Caco-2 (cell line): Measurements from ENCODE around the gene PGM1. TPM values are rescaled to one million over a fixed set of nuclear protein-coding genes. Genes with fewer than 3 reads are reported as not detected.

Experiments
- BruUV-seq: library from RNA; stranded (reverse); fragments of 400-500 nt; replicated peaks from 2 replicates; lab custom pipeline; 2021; lab: Mats Ljungman, UMichigan
- CTCF ChIA-PET: fragments of 300-600 bp; sonication (Branson Sonifier 250); formaldehyde crosslinking; loops from one replicate; lab custom pipeline; 2022; ENCODE audit warnings: antibody characterized with exemption; lab: Charles Lee
- POLR2A ChIA-PET: fragments of 300-600 bp; sonication (Branson Sonifier 250); formaldehyde crosslinking; loops from one replicate; lab custom pipeline; 2022; ENCODE audit warnings: antibody characterized with exemption; lab: Charles Lee
- DNase-seq, 2 experiments: peaks; one replicate each; pipeline versions ENCODE4 v3.0.0 to v3.0.0-alpha.2; 2020 to 2022
- H3K27me3 ChIP-seq: replicated peaks from 2 replicates; pipeline ENCODE4 v1.6.0; 2011; ENCODE audit warnings: low read length; ENCODE audit not compliant: control insufficient read depth, insufficient read depth
- H3K36me3 ChIP-seq: 2 replicates; pipeline ENCODE4 v1.5.1; 2011; ENCODE audit warnings: low read length; ENCODE audit not compliant: control insufficient read depth, insufficient read depth
- H3K4me1 ChIP-seq: fragments of 250-450 bp; sonication (Bioruptor Pico); 2 replicates; pipeline ENCODE4 v1.5.1; 2020; ENCODE audit warnings: mild to moderate bottlenecking
- H3K4me3 ChIP-seq: 2 replicates; pipeline ENCODE4 v1.5.1; 2011; ENCODE audit warnings: low read depth, mild to moderate bottlenecking, control low read depth, low read length
- H3K9me3 ChIP-seq: fragments of 250-450 bp; sonication (Bioruptor Pico); 2 replicates; pipeline ENCODE4 v1.5.1; 2020; ENCODE audit warnings: mild to moderate bottlenecking, moderate library complexity
- H3K27ac Mint-ChIP-seq: one replicate; pipeline ENCODE4 v1.8.0; 2022; ENCODE audit warnings: mixed read lengths; ENCODE audit not compliant: unreplicated experiment
- H3K27me3 Mint-ChIP-seq: one replicate; pipeline ENCODE4 v1.8.0; 2022; ENCODE audit warnings: mixed read lengths; ENCODE audit not compliant: insufficient read depth, unreplicated experiment
- H3K36me3 Mint-ChIP-seq: one replicate; pipeline ENCODE4 v1.8.0; 2022; ENCODE audit warnings: mild to moderate bottlenecking, mixed read lengths; ENCODE audit not compliant: insufficient read depth, unreplicated experiment
- H3K4me1 Mint-ChIP-seq: one replicate; pipeline ENCODE4 v1.8.0; 2022; ENCODE audit warnings: low read depth, mixed read lengths; ENCODE audit not compliant: unreplicated experiment
- H3K4me3 Mint-ChIP-seq: one replicate; pipeline ENCODE4 v1.8.0; 2022; ENCODE audit warnings: mild to moderate bottlenecking, moderate library complexity, mixed read lengths; ENCODE audit not compliant: unreplicated experiment
- H3K9me3 Mint-ChIP-seq: one replicate; pipeline ENCODE4 v1.8.0; 2022; ENCODE audit warnings: mixed read lengths; ENCODE audit not compliant: unreplicated experiment
- CTCF ChIP-seq, 2 experiments: fragments of 200-600 bp in 1 of 2; IDR thresholded peaks; 1 replicate in 1 of 2; 2 replicates in 1 of 2; pipeline versions ENCODE4 v1.5.1 to v1.8.0; 2011 to 2022; ENCODE audit warnings: antibody characterized with exemption in 1 of 2, control low read depth in 1 of 2, inconsistent platforms in 1 of 2, low read depth in 1 of 2, low read length in 1 of 2, mild to moderate bottlenecking in 1 of 2, moderate library complexity in 1 of 2; ENCODE audit not compliant: insufficient read depth in 1 of 2, severe bottlenecking in 1 of 2, unreplicated experiment in 1 of 2
- intact Hi-C: fragments of 100-400 bp; cut with micrococcal nuclease; formaldehyde crosslinking; loops from one replicate; pipeline ENCODE4 v1.10.0; 2022; ENCODE audit not compliant: unreplicated experiment
- total RNA-seq: library from RNA; stranded (reverse); gene quantifications from 2 replicates; pipeline ENCODE4 v1.2.3, GENCODE V29; 2022

Gene PGM1
- total RNA-seq, 1 experiment from 2014 or later = 22.5 TPM

- Mint-ChIP-seq H3K9me3 (no peaks in the 10 kb centered on the region), H3K27ac (no peak overlapping the region), H3K27me3 (no peaks in the 10 kb centered on the region), H3K4me3 (no peak overlapping the region), H3K4me1 (no peaks in the 10 kb centered on the region), H3K36me3 (no peaks in the 10 kb centered on the region)
- DNase-seq = no peak
- intact Hi-C loops = no loop called here
- H3K4me3 ChIP-seq = no peak overlapping the region
- no peaks in the 10 kb centered on the region for H3K36me3 ChIP-seq
- no peaks in the 10 kb centered on the region for H3K4me1 ChIP-seq
- CTCF ChIA-PET = no interaction called here
- no TSS peak for BruUV-seq
- no peaks in the 10 kb centered on the region for H3K27me3 ChIP-seq
- POLR2A ChIA-PET = no interaction called here
- H3K9me3 ChIP-seq = no peaks in the 10 kb centered on the region
- no peak for TF ChIP-seq CTCF (IDR thresholded peaks at IDR 0.05; ENCODE audit: insufficient read depth in 1 of 2, low read depth in 1 of 2, low read length in 1 of 2, severe bottlenecking in 1 of 2, unreplicated experiment in 1 of 2)
Measured at GRCh38 chr1:63603810-63604209, 10.6 kb downstream of the PGM1 start.

GRCh38 chr1:63607322-63607721 is 14.1 kb downstream of the PGM1 start:
- Mint-ChIP-seq H3K9me3 (no peaks in the 10 kb centered on the region), H3K4me1 (peaks cover 9% of the 10 kb centered on the region), H3K27ac (no peak overlapping the region), H3K4me3 (no peak overlapping the region), H3K27me3 (no peaks in the 10 kb centered on the region), H3K36me3 (no peaks in the 10 kb centered on the region)
- ChIA-PET CTCF (no interaction called here), POLR2A (no interaction called here)
- TF ChIP-seq CTCF (IDR thresholded peaks at IDR 0.05; ENCODE audit: insufficient read depth in 1 of 2, low read depth in 1 of 2, low read length in 1 of 2, severe bottlenecking in 1 of 2, unreplicated experiment in 1 of 2) = no peak
- intact Hi-C loops = no loop called here
- Histone ChIP-seq H3K9me3 (no peaks in the 10 kb centered on the region), H3K4me1 (no peaks in the 10 kb centered on the region), H3K27me3 (no peaks in the 10 kb centered on the region), H3K36me3 (no peaks in the 10 kb centered on the region), H3K4me3 (no peak overlapping the region)
- no peak for DNase-seq
- BruUV-seq = no TSS peak

- H3K4me1 ChIP-seq = no peaks in the 10 kb centered on the region; the same call in 1 of the 2 replicates
- no peak overlapping the region for H3K4me3 ChIP-seq
- no peaks in the 10 kb centered on the region for H3K36me3 ChIP-seq
- Mint-ChIP-seq H3K27me3 (no peaks in the 10 kb centered on the region), H3K27ac (peak overlapping the region; percentile 6), H3K4me3 (no peak overlapping the region), H3K4me1 (peaks cover 13% of the 10 kb centered on the region), H3K36me3 (no peaks in the 10 kb centered on the region), H3K9me3 (no peaks in the 10 kb centered on the region)
- DNase-seq = no peak
- intact Hi-C loops = loop anchor here (10.0 kb wide), 1 partner anchor 164 kb away; the partner anchor contains the start of gene ROR1
- ChIA-PET POLR2A (no interaction called here), CTCF (interaction anchor here (0.6 kb wide), 1 partner anchor 553 kb away, joined by 3 read pairs; no protein-coding TSS in a partner anchor)
- no peak for TF ChIP-seq CTCF (IDR thresholded peaks at IDR 0.05; ENCODE audit: insufficient read depth in 1 of 2, low read depth in 1 of 2, low read length in 1 of 2, severe bottlenecking in 1 of 2, unreplicated experiment in 1 of 2)
- no peaks in the 10 kb centered on the region for H3K9me3 ChIP-seq
- no peaks in the 10 kb centered on the region for H3K27me3 ChIP-seq
- BruUV-seq = no TSS peak
Measured at GRCh38 chr1:63611231-63611630, 18.0 kb downstream of the PGM1 start.
